Measurements from ENCODE around the gene MANEA. TPM values are rescaled to one million over a fixed set of nuclear protein-coding genes. Genes with fewer than 3 reads are reported as not detected.
A peak's percentile ranks its signal among the peaks of the same experiment; 100 is the strongest.

The MANEA gene
- total and polyA plus RNA-seq, 2 of the 8 experiments (the other 6 are each of a cell fraction or from before 2014, with no cell fraction given) = 2.8 to 10.4 TPM

DNA sequence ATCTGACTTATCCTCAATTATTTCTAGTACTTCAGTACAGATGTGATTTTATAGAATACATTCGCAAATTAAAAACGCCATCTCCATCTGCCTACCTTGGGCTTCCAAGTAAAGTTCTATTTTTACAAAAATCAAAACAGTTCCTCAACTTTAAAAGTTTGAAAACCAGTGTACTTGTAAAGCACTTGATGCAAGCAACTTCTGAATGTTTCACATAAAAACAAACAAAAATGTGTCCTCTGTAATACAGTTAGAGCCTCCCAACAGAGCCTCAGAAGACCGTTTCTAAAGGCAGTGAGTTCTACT, 384 bp upstream of the MANEA start:
- Histone ChIP-seq H2AFZ (ENCODE audit: low read length) (peak overlapping the region; percentile 86), H3K56ac (replicated peaks; ENCODE audit: insufficient read length, low read depth, low read length) (no peak overlapping the region), H2BK5ac (ENCODE audit: low read depth, low read length) (peak overlapping the region; percentile 76; the same call in 1 of the 2 replicates), H3K4ac (replicated peaks; ENCODE audit: insufficient read length, low read depth, low read length) (no peak overlapping the region), H3K36me3 (ENCODE audit: control insufficient read depth in 2 of 4, insufficient read depth in 4 of 4, low read length in 3 of 4) (no peaks in the 10 kb centered on the region), H3K4me3 (ENCODE audit: extremely low read depth in 1 of 4, insufficient read depth in 2 of 4, low read depth in 3 of 4, low read length in 4 of 4) (peak overlapping the region; percentile 70 to 89 (median 82)), H3K4me2 (ENCODE audit: insufficient read depth in 1 of 2, low read depth in 2 of 2, low read length in 2 of 2) (peak overlapping the region; percentile 80 to 87), H3K4me1 (replicated peaks in 1 of 4; ENCODE audit: control insufficient read depth in 3 of 4, insufficient read depth in 4 of 4, low read length in 3 of 4) (peaks cover 0 to 4% (median 0%) of the 10 kb centered on the region in 4 experiments; a peak in 2 of 7 replicates), H4K5ac (ENCODE audit: insufficient read length, low read depth, low read length) (peak overlapping the region; percentile 94), H3K79me1 (ENCODE audit: low read depth, low read length) (no peaks in the 10 kb centered on the region), H2BK20ac (ENCODE audit: low read length) (no peak overlapping the region), H2BK12ac (ENCODE audit: low read depth, low read length) (no peak overlapping the region), H3K18ac (ENCODE audit: extremely low read depth, low read length) (no peak overlapping the region), H3K9me3 (ENCODE audit: insufficient read depth in 2 of 2, low read depth in 1 of 2, low read length in 1 of 2) (no peaks in the 10 kb centered on the region), H3K27ac (ENCODE audit: low read depth, low read length) (no peak overlapping the region), H3K27me3 (replicated peaks in 1 of 4; ENCODE audit: control insufficient read depth in 3 of 4, extremely low read depth in 1 of 4, insufficient read depth in 3 of 4, low read length in 3 of 4) (no peaks in the 10 kb centered on the region), H3K79me2 (ENCODE audit: control insufficient read depth in 1 of 2, insufficient read depth in 2 of 2, low read length in 2 of 2) (peaks cover 0 to 33% of the 10 kb centered on the region in 2 experiments; a peak in 2 of 4 replicates), H4K20me1 (replicated peaks in 1 of 2; ENCODE audit: control insufficient read depth in 1 of 2, insufficient read depth in 2 of 2, low read length in 2 of 2) (no peaks in the 10 kb centered on the region), H3K23me2 (ENCODE audit: low read depth, low read length) (peaks cover 5% of the 10 kb centered on the region), H2AK5ac (ENCODE audit: low read depth, low read length) (no peak overlapping the region), H3K9ac (replicated peaks in 1 of 4; ENCODE audit: extremely low read depth in 1 of 4, low read depth in 3 of 4, low read length in 3 of 4) (peak overlapping the region; percentile 46 to 80 (median 54); a peak in 6 of 7 replicates), H2BK15ac (ENCODE audit: low read length) (no peak overlapping the region), H4K91ac (replicated peaks; ENCODE audit: insufficient read length, low read length) (no peak overlapping the region), H4K8ac (ENCODE audit: extremely low read depth, insufficient read depth, low read length) (no peak overlapping the region), H3K23ac (ENCODE audit: insufficient read length) (no peak overlapping the region), H2BK120ac (replicated peaks; ENCODE audit: low read depth, low read length) (no peak overlapping the region), H3K14ac (ENCODE audit: insufficient read length) (no peak overlapping the region)
- POLR2A ChIA-PET (ENCODE audit: partially characterized antibody) = no interaction called here
- DNase-seq (ENCODE audit: low read depth in 1 of 2, low spot score in 2 of 2) (no peak), FAIRE-seq (no peak)
- 3% methylated on average over 3 of the region's 3 CpGs; no CpG with 5 or more reads in 1 of the 2 experiments for WGBS, 2 experiments (ENCODE audit: extremely low coverage in 1 of 2, insufficient coverage in 1 of 2, insufficient read length in 1 of 2, insufficient replicate concordance in 2 of 2, low coverage in 1 of 2, low lambda C conversion rate in 2 of 2, missing lambda C conversion rate in 1 of 2)
- CTCF ChIA-PET (ENCODE audit: partially characterized antibody) = no interaction called here
